Kidney (tissue), 14 donors: Measurements from ENCODE around the gene NDUFAF8. TPM values are rescaled to one million over a fixed set of nuclear protein-coding genes. Genes with fewer than 3 reads are reported as not detected.

Experiments used
- DNase-seq, 5 donors: peaks; one replicate each; pipeline ENCODE4 v3.0.0-alpha.2; 2013 to 2020
- FAIRE-seq: peaks from 2 replicates; lab custom pipeline; 2012; peaks lifted over from hg19 to GRCh38; lab: Jason Lieb, UNC
- H3K27ac ChIP-seq, 2 donors: one replicate each; pipeline ENCODE4 v1.7.0; 2013; ENCODE audit warnings: low read depth in 2 of 2, low read length in 2 of 2, inconsistent platforms in 1 of 2
- H3K27me3 ChIP-seq: one replicate; pipeline ENCODE4 v1.7.1; 2013; ENCODE audit warnings: low read length, inconsistent platforms; ENCODE audit not compliant: control insufficient read depth, insufficient read depth
- H3K36me3 ChIP-seq, 3 donors: one replicate each; pipeline versions ENCODE4 v1.7.0 to v1.7.1; 2013; ENCODE audit warnings: low read length in 3 of 3, control low read depth in 1 of 3, inconsistent platforms in 1 of 3; ENCODE audit not compliant: insufficient read depth in 3 of 3, control insufficient read depth in 2 of 3
- H3K4me1 ChIP-seq, 3 donors: one replicate each; pipeline versions ENCODE4 v1.7.0 to v1.7.1; 2013; ENCODE audit warnings: low read length in 3 of 3, inconsistent platforms in 1 of 3, low read depth in 1 of 3; ENCODE audit not compliant: control insufficient read depth in 2 of 3, insufficient read depth in 2 of 3
- H3K4me3 ChIP-seq, 3 donors: one replicate each; pipeline versions ENCODE4 v1.7.0 to v1.8.1; 2013; ENCODE audit warnings: low read length in 3 of 3, control low read depth in 1 of 3, inconsistent platforms in 1 of 3
- H3K9ac ChIP-seq, 3 donors: one replicate each; pipeline versions ENCODE4 v1.7.0 to v1.7.1; 2013; ENCODE audit warnings: low read length in 3 of 3, control low read depth in 1 of 3, inconsistent platforms in 1 of 3
- H3K9me3 ChIP-seq, 3 donors: one replicate each; pipeline versions ENCODE4 v1.7.0 to v1.7.1; 2013; ENCODE audit warnings: low read length in 3 of 3, control low read depth in 1 of 3, inconsistent platforms in 1 of 3; ENCODE audit not compliant: control insufficient read depth in 2 of 3, insufficient read depth in 1 of 3
- CTCF ChIP-seq: IDR thresholded peaks from 3 replicates; pipeline ENCODE4 v1.5.1; 2012; ENCODE audit warnings: mild to moderate bottlenecking, moderate library complexity, borderline replicate concordance; ENCODE audit not compliant: insufficient read depth; ENCODE audit errors: extremely low read depth
- intact Hi-C: fragments of 100-400 bp; cut with DNase I; formaldehyde crosslinking; loops from one replicate; pipeline ENCODE4 v1.11.1; 2022
- polyA plus RNA-seq: library from polyadenylated mRNA; stranded (reverse); fragments of 350-450 nt; fragmentation: Illumina TruSeq; extraction: RNeasy Lipid Tissue Mini Kit (QIAGEN cat#74804); gene quantifications from one replicate; pipeline ENCODE4 v1.2.3, GENCODE V29; 2014; ENCODE audit warnings: low read depth, low replicate concordance; ENCODE audit not compliant: insufficient read depth
- total RNA-seq: library from RNA; stranded (reverse); fragmentation: NEBNext Ultra II Directional; extraction: Animal tissue kit (Norgen Biotek cat#: 25700); gene quantifications from one replicate; pipeline ENCODE4 v1.2.1, GENCODE V29; 2021
- donor health status: control.
- donor health status: control.
- donor health status: control.
- donor health status: control.
- donor health status: control.
- donor health status: DM: yes; HTN: yes; CAD: no.
- donor health status: Normal renal cell carcinoma (clear cell type).

The NDUFAF8 gene
- total and polyA plus RNA-seq, 2 donors from 2014 or later: 38.6 to 134 TPM

- H3K4me3 ChIP-seq: no peak overlapping the region
- FAIRE-seq (no peak), DNase-seq (no peak)
- H3K36me3 ChIP-seq: no peaks in the 10 kb centered on the region
- H3K9me3 ChIP-seq: no peaks in the 10 kb centered on the region
- intact Hi-C loops: no loop called here
- no peaks in the 10 kb centered on the region for H3K27me3 ChIP-seq
- TF ChIP-seq CTCF: no peak
- no peaks in the 10 kb centered on the region for H3K4me1 ChIP-seq
- H3K27ac ChIP-seq: no peak overlapping the region
- no peak overlapping the region for H3K9ac ChIP-seq
Observed at GRCh38 chr17:81190591-81190990, 48.5 kb upstream of the NDUFAF8 start.

GRCh38 chr17:81191116-81191515 is 48.0 kb upstream of the NDUFAF8 start:
- TF ChIP-seq CTCF: no peak
- intact Hi-C loops: no loop called here
- H3K27me3 ChIP-seq: no peaks in the 10 kb centered on the region
- H3K36me3 ChIP-seq: no peaks in the 10 kb centered on the region
- no peak for FAIRE-seq
- DNase-seq: no peak
- no peaks in the 10 kb centered on the region for H3K9me3 ChIP-seq
- H3K4me3 ChIP-seq: no peak overlapping the region
- no peak overlapping the region for H3K9ac ChIP-seq
- H3K27ac ChIP-seq: no peak overlapping the region
- H3K4me1 ChIP-seq: no peaks in the 10 kb centered on the region

GRCh38 chr17:81191646-81192045 is 47.5 kb upstream of the NDUFAF8 start:
- Histone ChIP-seq H3K4me3 (no peak overlapping the region), H3K9me3 (no peaks in the 10 kb centered on the region), H3K9ac (no peak overlapping the region), H3K27ac (no peak overlapping the region), H3K4me1 (no peaks in the 10 kb centered on the region), H3K36me3 (no peaks in the 10 kb centered on the region), H3K27me3 (no peaks in the 10 kb centered on the region)
- DNase-seq (no peak), FAIRE-seq (no peak)
- no peak for TF ChIP-seq CTCF
- intact Hi-C loops: no loop called here

GRCh38 chr17:81192386-81193050 is 46.6 kb upstream of the NDUFAF8 start:
- Histone ChIP-seq H3K27me3 (no peaks in the 10 kb centered on the region), H3K36me3 (no peaks in the 10 kb centered on the region), H3K9me3 (no peaks in the 10 kb centered on the region), H3K9ac (no peak overlapping the region), H3K4me3 (no peak overlapping the region), H3K4me1 (no peaks in the 10 kb centered on the region), H3K27ac (no peak overlapping the region)
- no peak for TF ChIP-seq CTCF
- FAIRE-seq (no peak), DNase-seq (no peak)
- intact Hi-C loops: no loop called here
